Lower leg skin (tissue), 3 donors: ENCODE data around the gene ZNF512B.

Experiments
- CTCF ChIP-seq, 3 donors: fragments of 450-650 bp; IDR thresholded peaks; one replicate each; pipeline ENCODE4 v1.5.1; 2016; ENCODE audit warnings: antibody characterized with exemption in 3 of 3, mild to moderate bottlenecking in 3 of 3, moderate library complexity in 2 of 3
- POLR2A ChIP-seq, 2 donors: fragments of 450-650 bp; IDR thresholded peaks; one replicate each; pipeline ENCODE4 v1.6.1; 2016 to 2017; ENCODE audit warnings: antibody characterized with exemption in 2 of 2, mild to moderate bottlenecking in 1 of 2, moderate library complexity in 1 of 2

GRCh38 chr20:64003960-64004725, 34.4 kb upstream of the ZNF512B start:
- TF ChIP-seq POLR2A (IDR thresholded peaks at IDR 0.05) (no peak), CTCF (IDR thresholded peaks at IDR 0.05) (no peak)
